Right ventricle myocardium superior (tissue), 1 donor: ENCODE data around the gene IFT43. TPM values are rescaled to one million over a fixed set of nuclear protein-coding genes. Genes with fewer than 3 reads are reported as not detected.
A peak's percentile ranks its signal among the peaks of the same experiment; 100 is the strongest.

Experiments used
- ATAC-seq: fragments of 200-7000 bp; cut with Tn5 transposase; one replicate; pipeline ENCODE4 v1.9.1; 2020; ENCODE audit warnings: mild to moderate bottlenecking; ENCODE audit not compliant: poor library complexity
- DNase-seq: peaks from one replicate; pipeline ENCODE4 v3.0.0-alpha.2; 2020
- intact Hi-C: fragments of 100-400 bp; cut with DNase I; formaldehyde crosslinking; loops from one replicate; pipeline ENCODE4 v1.11.2; 2022
- long read RNA-seq: library from polyadenylated mRNA; unstranded; transcript quantifications from one replicate; pipeline ENCODE4 v2.0.0, GENCODE V29; 2021
- total RNA-seq: library from RNA; stranded (reverse); fragmentation: NEBNext Ultra II Directional; extraction: Animal tissue kit (Norgen Biotek cat#: 25700); gene quantifications from one replicate; pipeline ENCODE4 v1.2.1, GENCODE V29; 2021
- donor health status: DM: no; HTN: yes; CAD: no; lungs with severe emphysema.

IFT43 gene
- 25.1 TPM for total RNA-seq
- long read RNA-seq, transcript IFT43-202 (9 exons, 833 nt): major isoform, 17 of 32 reads
- long read RNA-seq, partial matches to known transcripts: 3 of 32 reads
- long read RNA-seq, other reads (novel, unspliced or antisense): 12 of 32 reads

- peak; percentile 97 for DNase-seq
- intact Hi-C loops: loop anchor here (2.0 kb wide), 1 partner anchor 277 kb away; no protein-coding TSS in a partner anchor
- peak; percentile 67 for ATAC-seq
These were observed at the start of gene IFT43 for GRCh38 chr14:75985618-75986438. Gene IFT43 (plus strand): TSS chr14:75985763. CDS start chr14:75985787, 24 bp downstream.

GRCh38 chr14:75939200-75939599, 46.4 kb upstream of the IFT43 start:
- DNase-seq (no peak), ATAC-seq (no peak)
- intact Hi-C loops: no loop called here

GRCh38 chr14:75941030-75941429, 44.5 kb upstream of the IFT43 start:
- ATAC-seq: peak; percentile 86

GRCh38 chr14:75944607-75945241, 40.8 kb upstream of the IFT43 start:
- DNase-seq (no peak), ATAC-seq (no peak)
- intact Hi-C loops: no loop called here

More at GRCh38 chr14:75941030-75941429, 44.5 kb upstream of the IFT43 start:
- intact Hi-C loops: no loop called here
- no peak for DNase-seq

GRCh38 chr14:75946785-75947184, 38.8 kb upstream of the IFT43 start:
- intact Hi-C loops: no loop called here
- ATAC-seq (peak; percentile 39), DNase-seq (no peak)

GRCh38 chr14:75952489-75952888, 33.1 kb upstream of the IFT43 start:
- DNase-seq (no peak), ATAC-seq (no peak)
- intact Hi-C loops: no loop called here

- intact Hi-C loops: no loop called here
- ATAC-seq: no peak
- no peak for DNase-seq
These were observed 26.5 kb upstream of the IFT43 start for GRCh38 chr14:75959031-75959430.

GRCh38 chr14:75960231-75960630, 25.3 kb upstream of the IFT43 start:
- no peak for ATAC-seq
- no peak for DNase-seq
- intact Hi-C loops: no loop called here

GRCh38 chr14:75961662-75962061, 23.9 kb upstream of the IFT43 start:
- no peak for DNase-seq
- intact Hi-C loops: no loop called here
- no peak for ATAC-seq

- DNase-seq: no peak
- no peak for ATAC-seq
- intact Hi-C loops: no loop called here
These were observed 17.7 kb upstream of the IFT43 start for GRCh38 chr14:75967866-75968265.

- ATAC-seq (peak; percentile 57), DNase-seq (no peak)
- intact Hi-C loops: no loop called here
These were observed 17.1 kb upstream of the IFT43 start for GRCh38 chr14:75968456-75968855.

GRCh38 chr14:75969126-75969525, 16.4 kb upstream of the IFT43 start:
- intact Hi-C loops: no loop called here
- DNase-seq: no peak
- ATAC-seq: no peak

GRCh38 chr14:75969891-75970290, 15.7 kb upstream of the IFT43 start:
- ATAC-seq (no peak), DNase-seq (no peak)
- intact Hi-C loops: no loop called here

GRCh38 chr14:75970989-75971388, 14.6 kb upstream of the IFT43 start:
- DNase-seq: no peak
- ATAC-seq: no peak
- intact Hi-C loops: no loop called here

- DNase-seq: no peak
- ATAC-seq: no peak
- intact Hi-C loops: no loop called here
These were observed 14.1 kb upstream of the IFT43 start for GRCh38 chr14:75971509-75971908.

- DNase-seq: no peak
- no peak for ATAC-seq
- intact Hi-C loops: no loop called here
These were observed 12.7 kb upstream of the IFT43 start for GRCh38 chr14:75972801-75973421.

- ATAC-seq (no peak), DNase-seq (no peak)
- intact Hi-C loops: no loop called here
These were observed 8.6 kb upstream of the IFT43 start for GRCh38 chr14:75976826-75977581.

GRCh38 chr14:75977582-75977943, 8.0 kb upstream of the IFT43 start:
- DNase-seq (no peak), ATAC-seq (no peak)
- intact Hi-C loops: no loop called here

GRCh38 chr14:75978249-75978731, 7.3 kb upstream of the IFT43 start:
- no peak for ATAC-seq
- no peak for DNase-seq
- intact Hi-C loops: loop anchor here (2.0 kb wide), 1 partner anchor 183 kb away; no protein-coding TSS in a partner anchor
